ENCODE measurements around the gene ATP8B3.

DNA sequence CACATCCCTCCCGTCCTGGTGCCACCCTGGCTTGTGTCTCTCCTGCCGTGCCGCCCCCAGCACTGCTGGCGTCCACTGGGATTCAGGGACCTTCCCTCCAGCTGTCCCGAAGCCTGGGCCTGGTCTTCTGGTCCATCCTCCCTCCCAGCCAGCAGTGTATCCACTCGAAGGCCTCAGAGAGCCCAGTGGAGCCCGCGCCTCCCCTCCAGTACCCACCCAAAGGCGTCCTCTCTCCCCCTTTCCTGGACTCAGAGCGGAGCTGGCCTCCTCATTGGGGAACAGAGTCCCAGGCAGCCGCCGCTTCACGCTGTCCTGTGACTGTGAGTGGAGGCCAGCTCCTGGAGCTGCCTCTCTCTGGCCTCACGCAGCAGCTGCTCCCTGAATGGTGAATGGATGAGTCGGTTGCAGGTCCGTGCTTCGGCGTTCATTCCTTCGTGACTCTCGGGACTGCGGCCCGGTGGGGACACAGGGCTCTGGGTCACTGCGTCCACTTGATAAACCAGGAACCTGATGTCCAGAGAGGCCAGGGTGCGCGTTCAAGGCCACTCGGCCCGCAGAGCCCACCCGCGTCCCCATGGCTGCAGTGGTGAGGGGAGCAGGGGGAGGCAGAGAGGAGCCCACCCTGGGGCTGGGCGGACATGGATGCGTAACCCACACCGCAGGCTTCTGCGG is 46.7 kb downstream of the ATP8B3 start:
- no peak for TF ChIP-seq ZBTB21 (tag by site-specific recombination; IDR thresholded peaks at IDR 0.05)
- TF ChIP-seq ZNF184 (tag by site-specific recombination; IDR thresholded peaks at IDR 0.05): no peak
- no peak for TF ChIP-seq CTCF (tag by site-specific recombination; IDR thresholded peaks at IDR 0.05)
- no peak for TF ChIP-seq ZBTB26 (tag by site-specific recombination; optimal IDR thresholded peaks at IDR 0.05)
- no peak for TF ChIP-seq ZNF274 (IDR thresholded peaks at IDR 0.05; ENCODE audit: low read length)
- no peak for TF ChIP-seq ZNF274 (tag by site-specific recombination; IDR thresholded peaks at IDR 0.05; ENCODE audit: borderline replicate concordance)
- TF ChIP-seq ZBTB1 (tag by site-specific recombination; IDR thresholded peaks at IDR 0.05): no peak
- TF ChIP-seq ZFHX2 (tag by site-specific recombination; conservative IDR thresholded peaks at IDR 0.05): no peak
- TF ChIP-seq ZNF416 (tag by site-specific recombination; IDR thresholded peaks at IDR 0.05): no peak
- TF ChIP-seq ZNF548 (tag by site-specific recombination; IDR thresholded peaks at IDR 0.05): no peak
- TF ChIP-seq ZNF549 (tag by site-specific recombination; IDR thresholded peaks at IDR 0.05): no peak
- TF ChIP-seq MYNN (tag by site-specific recombination; IDR thresholded peaks at IDR 0.05; ENCODE audit: borderline replicate concordance): no peak
- no peak for TF ChIP-seq ZNF133 (tag by site-specific recombination; IDR thresholded peaks at IDR 0.05)
- no peak for TF ChIP-seq ZNF174 (tag by site-specific recombination; IDR thresholded peaks at IDR 0.05)
- no peak for TF ChIP-seq ZNF121 (tag by site-specific recombination; IDR thresholded peaks at IDR 0.05)

All from HEK293 (cell line).